ENCODE measurements around the gene UAP1L1. TPM values are rescaled to one million over a fixed set of nuclear protein-coding genes. Genes with fewer than 3 reads are reported as not detected.

UAP1L1 gene
- total RNA-seq, 3 donors from 2014 or later = 6.7 to 12.0 (median 6.9) TPM

GRCh38 chr9:137089232-137089947 lies 12.1 kb downstream of the UAP1L1 start:
- Histone ChIP-seq H3K36me3 (no peaks in the 10 kb centered on the region), H3K4me1 (peaks cover 3 to 14% of the 10 kb centered on the region in 2 donors), H3K4me3 (peak overlapping the region in 1 of 3 donors; percentile 7), H3K27me3 (no peaks in the 10 kb centered on the region), H3K27ac (peak overlapping the region; percentile 80 to 94), H3K9me3 (no peaks in the 10 kb centered on the region)
- TF ChIP-seq CTCF (IDR thresholded peaks at IDR 0.05) (no peak), POLR2AphosphoS5 (IDR thresholded peaks at IDR 0.05) (no peak), POLR2A (IDR thresholded peaks at IDR 0.05) (no peak)
- no peak for DNase-seq (ENCODE audit: low spot score in 2 of 2)
- intact Hi-C loops (cut with DNase I; ENCODE audit: low total_unique reads) = no loop called here

GRCh38 chr9:137095664-137096517 lies 18.6 kb downstream of the UAP1L1 start:
- no peaks in the 10 kb centered on the region for H3K9me3 ChIP-seq
- H3K4me1 ChIP-seq = no peaks in the 10 kb centered on the region
- H3K36me3 ChIP-seq = peaks cover 6% of the 10 kb centered on the region
- TF ChIP-seq POLR2AphosphoS5 (IDR thresholded peaks at IDR 0.05) = no peak
- TF ChIP-seq CTCF (IDR thresholded peaks at IDR 0.05) = no peak
- TF ChIP-seq POLR2A (IDR thresholded peaks at IDR 0.05) = no peak
- H3K4me3 ChIP-seq = no peak overlapping the region
- no peak for DNase-seq (ENCODE audit: low spot score in 2 of 2)
- H3K27ac ChIP-seq = no peak overlapping the region
- H3K27me3 ChIP-seq = no peaks in the 10 kb centered on the region
- intact Hi-C loops (cut with DNase I; ENCODE audit: low total_unique reads) = no loop called here

- H3K27ac ChIP-seq = no peak overlapping the region
- H3K27me3 ChIP-seq = no peaks in the 10 kb centered on the region
- TF ChIP-seq CTCF (IDR thresholded peaks at IDR 0.05) (no peak), POLR2AphosphoS5 (IDR thresholded peaks at IDR 0.05) (no peak), POLR2A (IDR thresholded peaks at IDR 0.05) (no peak)
- no peaks in the 10 kb centered on the region for H3K4me1 ChIP-seq
- no peak for DNase-seq (ENCODE audit: low spot score in 2 of 2)
- H3K9me3 ChIP-seq = no peaks in the 10 kb centered on the region
- H3K36me3 ChIP-seq = peaks cover 6% of the 10 kb centered on the region
- no peak overlapping the region for H3K4me3 ChIP-seq
- intact Hi-C loops (cut with DNase I; ENCODE audit: low total_unique reads) = no loop called here
Measured at GRCh38 chr9:137096785-137097546, 19.6 kb downstream of the UAP1L1 start.

GRCh38 chr9:137097761-137098462 lies 20.6 kb downstream of the UAP1L1 start:
- no peak for TF ChIP-seq POLR2A (IDR thresholded peaks at IDR 0.05)
- TF ChIP-seq POLR2AphosphoS5 (IDR thresholded peaks at IDR 0.05) = no peak
- no peak for TF ChIP-seq CTCF (IDR thresholded peaks at IDR 0.05)
- Histone ChIP-seq H3K9me3 (no peaks in the 10 kb centered on the region), H3K27ac (no peak overlapping the region), H3K4me3 (no peak overlapping the region), H3K27me3 (no peaks in the 10 kb centered on the region), H3K4me1 (no peaks in the 10 kb centered on the region), H3K36me3 (peaks cover 6% of the 10 kb centered on the region)
- intact Hi-C loops (cut with DNase I; ENCODE audit: low total_unique reads) = no loop called here
- no peak for DNase-seq (ENCODE audit: low spot score in 2 of 2)

Measured in breast epithelium (tissue), 4 donors.